Hepatocyte (in vitro differentiated cells): Measurements from ENCODE around the gene BBS9. TPM values are rescaled to one million over a fixed set of nuclear protein-coding genes. Genes with fewer than 3 reads are reported as not detected.
A peak's percentile ranks its signal among the peaks of the same experiment; 100 is the strongest.

Source experiments
- DNase-seq: peaks from one replicate; pipeline ENCODE4 v3.0.0-alpha.2; 2016; ENCODE audit warnings: low spot score
- H2AFZ ChIP-seq: fragments of 200-600 bp; sonication (generic); 2 replicates; pipeline ENCODE4 v1.6.0; 2016; ENCODE audit warnings: antibody characterized with exemption, mild to moderate bottlenecking
- H3K27ac ChIP-seq: fragments of 200-600 bp; sonication (generic); 2 replicates; pipeline ENCODE4 v1.5.1; 2016; ENCODE audit warnings: mild to moderate bottlenecking
- H3K27me3 ChIP-seq: fragments of 200-600 bp; sonication (generic); 2 replicates; pipeline ENCODE4 v1.6.1; 2016
- H3K36me3 ChIP-seq: fragments of 200-600 bp; sonication (generic); replicated peaks from 2 replicates; pipeline ENCODE4 v1.5.1; 2016; ENCODE audit warnings: low read depth; ENCODE audit not compliant: insufficient read depth
- H3K4me1 ChIP-seq: fragments of 200-600 bp; sonication (generic); 2 replicates; pipeline ENCODE4 v1.5.1; 2016; ENCODE audit warnings: mild to moderate bottlenecking, moderate library complexity; ENCODE audit not compliant: insufficient read depth
- H3K4me2 ChIP-seq: fragments of 200-600 bp; sonication (generic); 2 replicates; pipeline ENCODE4 v1.6.0; 2016
- H3K4me3 ChIP-seq: fragments of 200-600 bp; sonication (generic); 2 replicates; pipeline ENCODE4 v1.5.1; 2016; ENCODE audit warnings: mild to moderate bottlenecking
- H3K79me2 ChIP-seq: fragments of 200-600 bp; sonication (generic); 2 replicates; pipeline ENCODE4 v1.6.0; 2017; ENCODE audit warnings: mild to moderate bottlenecking
- H3K9me2 ChIP-seq: fragments of 200-600 bp; sonication (generic); replicated peaks from 2 replicates; pipeline ENCODE4 v1.6.0; 2017; ENCODE audit warnings: mild to moderate bottlenecking; ENCODE audit not compliant: insufficient read depth
- H3K9me3 ChIP-seq: fragments of 200-600 bp; sonication (generic); 2 replicates; pipeline ENCODE4 v1.5.1; 2016; ENCODE audit warnings: low read depth, mild to moderate bottlenecking
- H4K20me1 ChIP-seq: fragments of 200-600 bp; sonication (generic); 2 replicates; pipeline ENCODE4 v1.6.0; 2016; ENCODE audit warnings: mild to moderate bottlenecking; ENCODE audit not compliant: insufficient read depth, poor library complexity, severe bottlenecking
- CTCF ChIP-seq: fragments of 200-600 bp; sonication (generic); IDR thresholded peaks from 2 replicates; pipeline ENCODE4 v1.5.1; 2016; ENCODE audit warnings: antibody characterized with exemption, mild to moderate bottlenecking; ENCODE audit not compliant: poor library complexity
- EZH2 ChIP-seq: fragments of 200-600 bp; sonication (generic); IDR thresholded peaks from 2 replicates; pipeline ENCODE4 v1.6.1; 2016; ENCODE audit warnings: antibody characterized with exemption, mild to moderate bottlenecking, borderline replicate concordance
- EZH2phosphoT487 ChIP-seq: fragments of 200-600 bp; sonication (generic); IDR thresholded peaks from one replicate; pipeline ENCODE4 v1.6.1; 2018; ENCODE audit warnings: antibody characterized with exemption, mild to moderate bottlenecking, low read depth, moderate library complexity; ENCODE audit not compliant: unreplicated experiment, severe bottlenecking
- WGBS: methylation state at CpG from one replicate; pipeline ENCODE4 v1.1.6; 2016; ENCODE audit warnings: low lambda C conversion rate; ENCODE audit errors: missing lambda C conversion rate; 5-methylcytosine and 5-hydroxymethylcytosine counted together
- polyA plus RNA-seq: library from polyadenylated mRNA; unstranded; fragments of >200 nt; fragmentation: Nextera tagmentation; extraction: Ambion mirVana; gene quantifications from 2 replicates; pipeline ENCODE4 v1.2.1, GENCODE V29; 2016
- total RNA-seq: library from RNA; depleted of rRNA; stranded (reverse); fragments of >200 nt; gene quantifications from 2 replicates; pipeline ENCODE4 v1.2.3, GENCODE V29; 2014

The BBS9 gene
- total and polyA plus RNA-seq, 2 experiments from 2014 or later = 10.1 to 12.3 TPM

- Histone ChIP-seq H3K79me2 (no peaks in the 10 kb centered on the region), H3K27ac (no peak overlapping the region)
- WGBS = 75% methylated on average over 3 of the region's 3 CpGs
These were observed 481.6 kb downstream of the BBS9 start for GRCh38 chr7:33610918-33611317.

GRCh38 chr7:33612442-33612841, 483.1 kb downstream of the BBS9 start:
- H2AFZ ChIP-seq = no peak overlapping the region
- H3K9me3 ChIP-seq = no peaks in the 10 kb centered on the region
- no peak for DNase-seq
- no peak for TF ChIP-seq CTCF
- TF ChIP-seq EZH2phosphoT487 = no peak
- no peak for TF ChIP-seq EZH2
- no peaks in the 10 kb centered on the region for H3K4me1 ChIP-seq
- H3K4me2 ChIP-seq = no peak overlapping the region
- H3K9me2 ChIP-seq = no peaks in the 10 kb centered on the region
- no peaks in the 10 kb centered on the region for H3K79me2 ChIP-seq
- H4K20me1 ChIP-seq = no peaks in the 10 kb centered on the region
- no peaks in the 10 kb centered on the region for H3K36me3 ChIP-seq
- WGBS = 48% methylated on average over 1 of the region's 1 CpG
- H3K4me3 ChIP-seq = no peak overlapping the region
- no peaks in the 10 kb centered on the region for H3K27me3 ChIP-seq
- H3K27ac ChIP-seq = no peak overlapping the region

More at GRCh38 chr7:33610918-33611317, 481.6 kb downstream of the BBS9 start:
- no peak for DNase-seq
- no peaks in the 10 kb centered on the region for H3K27me3 ChIP-seq
- no peaks in the 10 kb centered on the region for H4K20me1 ChIP-seq
- no peak overlapping the region for H3K4me3 ChIP-seq
- no peaks in the 10 kb centered on the region for H3K9me3 ChIP-seq
- H3K9me2 ChIP-seq = no peaks in the 10 kb centered on the region
- H3K36me3 ChIP-seq = no peaks in the 10 kb centered on the region
- no peak overlapping the region for H2AFZ ChIP-seq
- no peak overlapping the region for H3K4me2 ChIP-seq
- H3K4me1 ChIP-seq = no peaks in the 10 kb centered on the region
- TF ChIP-seq EZH2 (no peak), CTCF (no peak), EZH2phosphoT487 (no peak)

- H3K27ac ChIP-seq = no peak overlapping the region
- DNase-seq = peak; percentile 15
- WGBS = 64% methylated on average over 6 of the region's 6 CpGs
These were observed 485.2 kb downstream of the BBS9 start for GRCh38 chr7:33614357-33615117.

More at GRCh38 chr7:33614357-33615117, 485.2 kb downstream of the BBS9 start:
- H2AFZ ChIP-seq = no peak overlapping the region
- no peaks in the 10 kb centered on the region for H3K27me3 ChIP-seq
- H3K4me1 ChIP-seq = no peaks in the 10 kb centered on the region
- no peaks in the 10 kb centered on the region for H3K9me3 ChIP-seq
- no peaks in the 10 kb centered on the region for H3K9me2 ChIP-seq
- no peak overlapping the region for H3K4me3 ChIP-seq
- TF ChIP-seq CTCF (no peak), EZH2 (no peak), EZH2phosphoT487 (no peak)
- no peak overlapping the region for H3K4me2 ChIP-seq
- no peaks in the 10 kb centered on the region for H3K79me2 ChIP-seq
- no peaks in the 10 kb centered on the region for H3K36me3 ChIP-seq
- H4K20me1 ChIP-seq = no peaks in the 10 kb centered on the region
